Measurements from ENCODE around the gene MSI2. TPM values are rescaled to one million over a fixed set of nuclear protein-coding genes. Genes with fewer than 3 reads are reported as not detected.

The MSI2 gene
- total RNA-seq, 1 donor = 46.6 TPM

DNA sequence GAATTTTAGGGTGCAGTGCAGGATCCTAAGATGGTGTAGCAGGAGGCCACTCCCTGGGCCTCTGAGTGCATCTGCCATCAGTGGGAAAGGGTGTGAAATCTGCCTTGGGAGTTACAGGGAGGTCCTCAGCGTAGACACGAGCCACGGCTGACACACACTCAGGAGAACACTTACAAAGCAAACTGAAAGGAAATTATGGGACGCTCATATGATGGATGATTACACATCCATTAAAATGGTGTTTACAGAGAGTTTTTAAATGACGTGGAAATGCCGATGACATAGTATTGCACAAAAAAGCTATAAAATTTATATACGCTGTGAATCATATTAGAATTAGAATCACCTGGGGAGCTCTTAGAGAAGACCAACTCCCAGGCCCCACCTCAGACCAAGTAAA is 313.5 kb downstream of the MSI2 start:
- Histone ChIP-seq H3K9me3 (ENCODE audit: low read depth, low read length) (no peaks in the 10 kb centered on the region), H3K27me3 (ENCODE audit: insufficient read depth, low read length) (no peaks in the 10 kb centered on the region), H3K4me3 (ENCODE audit: low read length) (no peak overlapping the region), H3K4me1 (ENCODE audit: insufficient read depth, low read length) (no peaks in the 10 kb centered on the region)

GRCh38 chr17:57570724-57571344 is 314.5 kb downstream of the MSI2 start:
- Histone ChIP-seq H3K4me1 (ENCODE audit: insufficient read depth, low read length) (no peaks in the 10 kb centered on the region), H3K27me3 (ENCODE audit: insufficient read depth, low read length) (no peaks in the 10 kb centered on the region), H3K9me3 (ENCODE audit: low read depth, low read length) (no peaks in the 10 kb centered on the region), H3K4me3 (ENCODE audit: low read length) (no peak overlapping the region)

GRCh38 chr17:57572062-57572461 is 315.7 kb downstream of the MSI2 start:
- peaks cover 5% of the 10 kb centered on the region for H3K4me1 ChIP-seq (ENCODE audit: insufficient read depth, low read length)
- no peaks in the 10 kb centered on the region for H3K9me3 ChIP-seq (ENCODE audit: low read depth, low read length)
- H3K4me3 ChIP-seq (ENCODE audit: low read length) = no peak overlapping the region
- H3K27me3 ChIP-seq (ENCODE audit: insufficient read depth, low read length) = no peaks in the 10 kb centered on the region

GRCh38 chr17:57572600-57572999 is 316.3 kb downstream of the MSI2 start:
- Histone ChIP-seq H3K9me3 (ENCODE audit: low read depth, low read length) (no peaks in the 10 kb centered on the region), H3K4me3 (ENCODE audit: low read length) (no peak overlapping the region), H3K27me3 (ENCODE audit: insufficient read depth, low read length) (no peaks in the 10 kb centered on the region), H3K4me1 (ENCODE audit: insufficient read depth, low read length) (peaks cover 10% of the 10 kb centered on the region)

DNA sequence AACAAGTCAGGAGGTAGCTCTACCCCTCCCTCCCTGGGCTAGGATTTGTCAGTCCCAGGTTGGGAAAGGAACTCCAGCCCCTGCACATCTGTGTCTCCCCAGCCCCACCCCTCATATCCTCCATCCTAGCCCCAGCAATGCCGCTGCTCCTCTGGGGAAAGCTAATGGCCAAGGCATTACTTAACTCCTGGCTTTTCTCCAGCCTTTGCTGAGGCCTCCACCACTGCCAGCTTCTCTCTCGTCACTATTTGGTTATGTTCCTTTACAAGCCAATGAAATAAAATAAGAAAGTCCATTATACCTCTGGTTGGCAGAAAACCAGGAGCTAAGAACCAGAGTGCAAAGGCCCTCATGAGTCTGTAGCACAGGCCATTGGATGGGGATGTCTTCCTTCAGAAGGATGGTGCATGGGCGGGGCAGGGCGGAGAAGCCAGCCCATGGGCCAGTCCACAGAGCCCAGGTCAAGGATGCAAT is 317.8 kb downstream of the MSI2 start:
- Histone ChIP-seq H3K9me3 (ENCODE audit: low read depth, low read length) (no peaks in the 10 kb centered on the region), H3K4me3 (ENCODE audit: low read length) (no peak overlapping the region), H3K27me3 (ENCODE audit: insufficient read depth, low read length) (no peaks in the 10 kb centered on the region), H3K4me1 (ENCODE audit: insufficient read depth, low read length) (peaks cover 22% of the 10 kb centered on the region)

- H3K27me3 ChIP-seq (ENCODE audit: insufficient read depth, low read length) = no peaks in the 10 kb centered on the region
- H3K9me3 ChIP-seq (ENCODE audit: low read depth, low read length) = no peaks in the 10 kb centered on the region
Observed at GRCh38 chr17:57576744-57577143, 320.4 kb downstream of the MSI2 start.

GRCh38 chr17:57577751-57578607 is 321.7 kb downstream of the MSI2 start:
- Histone ChIP-seq H3K4me1 (ENCODE audit: insufficient read depth, low read length) (peaks cover 22% of the 10 kb centered on the region), H3K9me3 (ENCODE audit: low read depth, low read length) (no peaks in the 10 kb centered on the region), H3K4me3 (ENCODE audit: low read length) (no peak overlapping the region), H3K27me3 (ENCODE audit: insufficient read depth, low read length) (no peaks in the 10 kb centered on the region)

More at GRCh38 chr17:57576744-57577143, 320.4 kb downstream of the MSI2 start:
- Histone ChIP-seq H3K4me3 (ENCODE audit: low read length) (no peak overlapping the region), H3K4me1 (ENCODE audit: insufficient read depth, low read length) (peaks cover 22% of the 10 kb centered on the region)

- no peak overlapping the region for H3K4me3 ChIP-seq (ENCODE audit: low read length)
Observed at GRCh38 chr17:57578608-57579225, 322.4 kb downstream of the MSI2 start.

DNA sequence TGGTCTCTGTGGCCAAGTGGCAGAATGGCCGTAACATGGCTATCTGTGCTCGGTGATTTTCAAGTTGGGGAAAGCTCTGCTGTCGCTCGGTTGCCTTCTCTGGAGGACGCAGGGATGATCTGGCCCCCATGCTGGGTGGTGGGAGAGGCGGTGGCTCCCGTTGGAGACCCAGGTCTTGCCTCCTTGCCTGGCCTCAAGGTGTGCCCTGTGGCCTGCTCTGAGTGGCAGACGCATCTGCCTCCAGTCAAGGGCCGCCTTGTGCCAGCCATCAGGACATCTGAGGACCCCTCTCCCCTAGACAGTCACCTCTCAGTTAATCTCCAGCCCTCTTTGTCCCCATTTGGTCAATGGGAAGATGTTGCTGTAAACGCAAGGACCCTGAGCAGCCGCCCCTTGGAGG is 322.9 kb downstream of the MSI2 start:
- peaks cover 22% of the 10 kb centered on the region for H3K4me1 ChIP-seq (ENCODE audit: insufficient read depth, low read length)
- H3K9me3 ChIP-seq (ENCODE audit: low read depth, low read length) = no peaks in the 10 kb centered on the region
- no peaks in the 10 kb centered on the region for H3K27me3 ChIP-seq (ENCODE audit: insufficient read depth, low read length)
- H3K4me3 ChIP-seq (ENCODE audit: low read length) = no peak overlapping the region

More at GRCh38 chr17:57578608-57579225, 322.4 kb downstream of the MSI2 start:
- Histone ChIP-seq H3K27me3 (ENCODE audit: insufficient read depth, low read length) (no peaks in the 10 kb centered on the region), H3K9me3 (ENCODE audit: low read depth, low read length) (no peaks in the 10 kb centered on the region), H3K4me1 (ENCODE audit: insufficient read depth, low read length) (peaks cover 22% of the 10 kb centered on the region)

DNA sequence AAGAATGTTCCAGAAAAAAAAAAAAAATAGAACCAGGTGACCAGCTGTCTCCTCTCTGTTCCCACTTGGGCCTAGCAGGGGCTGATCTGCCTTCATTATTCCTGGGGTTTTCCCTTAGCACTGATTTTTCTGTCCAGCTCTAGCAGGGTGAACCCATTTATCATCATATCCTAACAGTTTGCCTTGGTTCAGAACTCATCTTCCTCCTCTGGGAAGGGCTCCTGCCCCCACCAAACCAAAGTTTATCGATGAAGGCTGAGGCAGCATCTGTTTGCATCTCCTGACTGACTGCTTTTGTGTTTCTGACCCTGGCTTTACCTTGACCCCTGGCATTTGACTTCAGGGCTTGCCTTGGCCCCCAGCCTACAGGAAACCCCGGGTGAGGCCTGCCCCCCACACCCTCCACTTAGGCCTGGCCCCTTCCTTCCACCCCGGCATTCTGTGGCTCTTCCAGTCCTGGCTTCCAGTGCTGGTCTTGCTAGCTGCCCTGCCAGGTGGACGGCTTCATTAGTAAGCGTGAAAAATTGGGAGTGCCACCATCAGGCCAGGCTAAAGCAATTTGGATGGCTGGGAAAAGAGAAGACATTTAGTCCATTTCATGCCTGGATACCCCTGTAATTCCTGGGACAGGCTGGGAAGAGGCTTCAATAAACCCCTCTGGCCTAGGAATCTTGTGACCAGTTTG is 323.9 kb downstream of the MSI2 start:
- Histone ChIP-seq H3K27me3 (ENCODE audit: insufficient read depth, low read length) (no peaks in the 10 kb centered on the region), H3K4me3 (ENCODE audit: low read length) (no peak overlapping the region), H3K9me3 (ENCODE audit: low read depth, low read length) (no peaks in the 10 kb centered on the region), H3K4me1 (ENCODE audit: insufficient read depth, low read length) (peaks cover 22% of the 10 kb centered on the region)

GRCh38 chr17:57582881-57583756 is 326.8 kb downstream of the MSI2 start:
- H3K27me3 ChIP-seq (ENCODE audit: insufficient read depth, low read length) = no peaks in the 10 kb centered on the region
- H3K9me3 ChIP-seq (ENCODE audit: low read depth, low read length) = no peaks in the 10 kb centered on the region
- peaks cover 7% of the 10 kb centered on the region for H3K4me1 ChIP-seq (ENCODE audit: insufficient read depth, low read length)

GRCh38 chr17:57584050-57584551 is 327.8 kb downstream of the MSI2 start:
- no peaks in the 10 kb centered on the region for H3K9me3 ChIP-seq (ENCODE audit: low read depth, low read length)
- H3K4me3 ChIP-seq (ENCODE audit: low read length) = no peak overlapping the region
- H3K4me1 ChIP-seq (ENCODE audit: insufficient read depth, low read length) = no peaks in the 10 kb centered on the region
- H3K27me3 ChIP-seq (ENCODE audit: insufficient read depth, low read length) = no peaks in the 10 kb centered on the region

More at GRCh38 chr17:57582881-57583756, 326.8 kb downstream of the MSI2 start:
- H3K4me3 ChIP-seq (ENCODE audit: low read length) = no peak overlapping the region

- H3K9me3 ChIP-seq (ENCODE audit: low read depth, low read length) = no peaks in the 10 kb centered on the region
- H3K4me3 ChIP-seq (ENCODE audit: low read length) = no peak overlapping the region
- H3K27me3 ChIP-seq (ENCODE audit: insufficient read depth, low read length) = no peaks in the 10 kb centered on the region
- H3K4me1 ChIP-seq (ENCODE audit: insufficient read depth, low read length) = no peaks in the 10 kb centered on the region
Observed at GRCh38 chr17:57585341-57586195, 329.2 kb downstream of the MSI2 start.
